C4-2B (cell line): ENCODE data around the gene CCDC51.

Source experiments
- CTCF ChIP-seq: fragments of 450-650 bp; conservative IDR thresholded peaks from 2 replicates; pipeline ENCODE4 v1.5.1; 2017; ENCODE audit warnings: mild to moderate bottlenecking
- ZFX ChIP-seq: fragments of 450-650 bp; IDR thresholded peaks from 2 replicates; pipeline ENCODE4 v1.6.1; 2017

- TF ChIP-seq CTCF = no peak
- no peak for TF ChIP-seq ZFX
Measured at GRCh38 chr3:48397767-48398681, 41.9 kb downstream of the CCDC51 start.
